Activated effector memory CD4-positive, alpha-beta T cell treated with anti-CD3 and anti-CD28 coated beads, Interleukin-2, amount 50 U/mL, for 16 hours (primary cell): ENCODE measurements around the gene MPC1.
A peak's percentile ranks its signal among the peaks of the same experiment; 100 is the strongest.
"Not testable (repeated sequence)": the region's sequence is repeated elsewhere in the genome, so short reads cannot be mapped to it uniquely, and the experiment has no call there.

Experiments used
- DNase-seq: peaks from one replicate; pipeline ENCODE4 v3.0.0-alpha.2; 2020

The MPC1 gene

GRCh38 chr6:166405386-166405785, 22.6 kb upstream of the MPC1 start:
- peak; percentile 54 for DNase-seq

- peak; percentile 22 for DNase-seq
Measured at GRCh38 chr6:166402582-166403277, 20.0 kb upstream of the MPC1 start.

GRCh38 chr6:166400649-166401250, 18.0 kb upstream of the MPC1 start:
- peak; percentile 76 for DNase-seq

DNA sequence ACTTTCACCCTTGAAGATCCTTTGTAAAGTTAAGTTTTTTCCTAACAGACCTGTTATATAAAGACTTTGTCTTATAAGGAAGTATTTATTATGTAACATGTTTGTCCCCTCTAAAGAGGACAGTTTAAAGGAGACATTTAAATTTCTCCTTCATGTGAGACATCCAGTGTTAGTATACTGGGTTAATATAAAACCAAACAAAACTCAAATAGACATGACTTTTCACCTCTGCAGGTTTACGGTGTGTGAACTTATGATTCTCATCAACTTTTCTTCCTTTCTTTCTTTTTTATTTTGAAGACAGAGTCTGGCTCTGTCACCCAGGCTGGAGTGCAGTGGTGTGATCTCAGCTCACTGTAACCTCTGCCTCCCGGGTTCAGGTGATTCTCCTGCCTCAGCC, 17.4 kb upstream of the MPC1 start:
- DNase-seq = no peak

DNA sequence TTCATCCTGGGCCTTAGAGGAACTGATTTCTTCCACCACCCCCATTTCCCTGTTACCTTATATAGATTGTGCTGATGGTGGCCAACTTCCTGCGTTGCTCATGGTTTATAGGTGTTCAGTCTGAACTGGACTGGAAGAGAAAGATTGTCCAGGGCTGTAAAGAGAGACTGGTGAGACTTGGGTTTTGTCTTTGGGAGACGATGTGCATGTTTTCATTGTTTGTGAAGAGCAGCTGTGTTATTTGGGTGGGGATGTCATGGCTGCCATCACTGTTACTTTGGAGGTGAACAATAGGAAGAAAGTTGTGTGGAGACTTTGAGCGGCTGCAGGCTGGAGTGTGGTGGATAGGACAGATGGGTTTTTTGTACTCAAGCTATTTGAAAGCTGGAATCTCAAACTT, 15.6 kb upstream of the MPC1 start:
- DNase-seq = no peak

- DNase-seq = no peak
Measured at GRCh38 chr6:166397849-166398248, 15.1 kb upstream of the MPC1 start.

GRCh38 chr6:166395778-166396177, 13.0 kb upstream of the MPC1 start:
- no peak for DNase-seq

DNA sequence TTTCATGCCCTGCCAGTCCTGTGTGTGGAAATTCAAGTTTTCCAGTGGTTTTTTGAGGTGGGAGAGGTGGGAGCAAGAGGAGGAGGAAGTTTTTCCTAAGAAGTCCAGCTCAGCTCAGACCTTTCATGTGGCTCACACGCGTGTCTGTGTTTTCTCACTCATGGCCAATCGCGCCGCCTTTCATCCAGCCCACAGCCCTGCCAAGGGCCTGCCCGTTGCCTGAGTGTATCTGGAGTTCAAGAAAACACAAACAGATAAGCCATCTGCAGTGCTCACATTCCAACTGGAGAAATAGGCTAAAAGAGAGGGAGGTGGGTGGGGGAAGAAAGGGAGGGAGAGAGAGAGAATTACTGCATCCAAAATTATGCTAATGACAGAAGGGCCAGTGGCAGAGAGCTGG, 12.6 kb upstream of the MPC1 start:
- no peak for DNase-seq

DNA sequence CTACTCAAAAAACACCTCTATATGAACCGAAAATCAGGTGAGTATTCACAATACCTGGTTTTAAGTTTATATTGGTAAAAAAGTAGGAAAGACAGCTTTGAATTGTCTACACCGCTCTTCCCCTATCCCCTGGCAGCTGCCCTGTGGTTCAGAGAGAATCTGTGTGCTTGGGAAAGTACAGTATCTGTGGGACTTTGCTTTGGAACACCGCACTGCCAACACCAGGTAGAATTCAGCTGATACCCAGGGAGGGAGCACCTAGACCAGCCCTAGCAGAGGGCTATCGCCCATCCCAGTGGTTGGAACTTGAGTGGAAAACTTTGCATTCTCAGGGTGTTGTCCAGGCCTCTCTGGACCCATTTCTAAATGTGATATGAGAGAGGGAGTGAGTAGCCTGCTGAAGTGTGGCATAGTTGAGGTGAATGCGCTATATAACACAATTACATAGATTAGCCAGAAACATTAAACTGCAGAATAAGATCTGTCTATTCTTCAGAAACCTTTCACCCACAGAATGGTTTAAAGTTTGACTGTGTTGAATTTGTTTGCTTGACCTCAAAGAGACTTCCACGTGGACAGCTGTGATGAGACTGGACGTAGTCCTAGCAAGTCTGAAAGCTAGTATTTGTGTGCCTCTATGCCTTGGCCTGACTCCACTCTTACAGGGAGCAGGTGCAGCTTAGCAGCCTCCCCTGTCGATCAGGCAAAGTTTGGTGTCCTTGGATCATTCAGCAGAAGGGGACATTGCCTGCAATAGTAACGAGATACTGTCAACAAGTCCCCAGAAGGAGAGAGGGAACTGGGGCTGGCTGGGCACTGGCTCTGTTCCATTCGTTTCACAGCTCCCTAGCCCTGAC, 11.5 kb upstream of the MPC1 start:
- no peak for DNase-seq

- no peak for DNase-seq
Measured at GRCh38 chr6:166393535-166393823, 10.7 kb upstream of the MPC1 start.

GRCh38 chr6:166392755-166393534, 10.2 kb upstream of the MPC1 start:
- DNase-seq = not testable (repeated sequence)

GRCh38 chr6:166389119-166389518, 6.4 kb upstream of the MPC1 start:
- no peak for DNase-seq

DNA sequence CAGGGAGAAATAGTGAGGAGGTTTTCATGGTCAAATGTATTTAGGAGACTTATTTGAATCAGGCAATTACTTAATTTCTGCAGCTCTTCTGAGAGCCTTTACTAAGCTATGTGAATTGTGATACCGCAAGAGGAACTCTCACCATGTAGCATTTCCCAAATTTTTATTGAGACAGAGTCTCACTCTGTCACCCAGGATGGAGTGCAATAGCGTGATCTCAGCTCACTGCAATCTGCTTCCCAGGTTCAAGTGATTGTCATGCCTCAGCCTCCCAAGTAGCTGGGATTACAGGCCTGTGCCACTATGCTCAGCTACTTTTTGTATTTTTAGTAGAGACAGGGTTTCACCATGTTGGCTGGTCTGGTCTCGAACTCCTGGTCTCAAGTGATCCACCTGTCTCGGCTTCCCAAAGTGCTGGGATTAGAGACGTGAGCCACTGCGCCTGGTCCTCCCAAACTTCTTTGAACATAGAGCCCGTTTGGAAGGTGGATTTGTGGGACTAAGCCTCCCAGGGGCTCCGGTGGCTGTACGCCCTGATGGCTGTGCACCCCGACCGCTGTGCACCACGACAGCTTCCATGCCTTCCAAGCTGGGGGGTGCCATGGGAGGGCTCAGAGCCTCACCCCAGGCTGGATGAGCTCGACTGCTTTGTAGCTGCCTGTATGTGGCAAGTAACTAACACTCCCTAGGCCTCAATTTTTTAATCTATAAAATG, 5.7 kb upstream of the MPC1 start:
- no peak for DNase-seq

- no peak for DNase-seq
Measured at GRCh38 chr6:166387642-166388289, 5.0 kb upstream of the MPC1 start.

DNA sequence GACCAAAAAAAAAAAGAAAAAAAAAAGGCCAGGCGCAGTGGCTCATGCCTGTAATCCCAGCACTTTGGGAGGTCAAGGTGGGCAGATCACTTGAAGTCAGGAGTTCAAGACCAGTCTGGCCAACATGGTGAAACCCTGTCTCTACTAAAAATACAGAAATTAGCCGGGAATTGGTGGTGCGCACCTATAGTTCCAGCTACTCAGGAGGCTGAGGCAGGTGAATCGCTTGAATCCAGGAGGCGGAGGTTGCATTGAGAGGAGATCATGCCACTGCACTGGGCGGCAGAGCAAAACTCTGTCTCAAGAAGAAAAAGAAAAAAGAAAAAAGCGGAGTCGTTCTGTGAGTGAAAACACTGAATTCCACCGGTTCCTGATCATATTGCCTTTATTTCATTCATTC, 4.4 kb upstream of the MPC1 start:
- DNase-seq = not testable (repeated sequence)

GRCh38 chr6:166386111-166386510, 3.4 kb upstream of the MPC1 start:
- DNase-seq = no peak

DNA sequence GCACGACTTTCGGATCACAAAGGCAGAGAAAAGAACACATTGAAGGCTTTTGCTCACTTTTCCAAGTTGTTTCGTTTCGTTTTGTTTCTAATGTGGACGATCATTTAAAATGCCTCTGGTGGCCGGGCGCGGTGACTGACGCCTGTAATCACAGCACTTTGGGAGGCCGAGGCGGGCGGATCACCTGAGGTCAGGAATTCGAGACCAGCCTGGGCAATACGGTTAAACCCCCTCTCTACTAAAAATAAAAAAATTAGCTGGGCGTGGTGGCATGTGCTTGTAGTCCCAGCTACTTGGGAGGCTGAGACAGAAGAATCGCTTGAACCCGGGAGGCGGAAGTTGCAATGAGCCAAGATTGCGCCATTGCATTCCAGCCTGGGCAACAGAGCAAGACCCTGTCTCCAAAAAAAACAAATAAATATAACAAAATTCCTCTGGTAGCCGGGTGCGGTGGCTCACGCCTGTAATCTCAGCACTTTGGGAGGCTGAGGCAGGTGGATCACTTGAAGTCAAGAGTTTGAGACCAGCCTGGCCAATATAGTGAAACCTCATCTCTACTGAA, 1.1 kb upstream of the MPC1 start:
- DNase-seq = peak; percentile 75

- DNase-seq = no peak
Measured at GRCh38 chr6:166382500-166382932, 224 bp downstream of the MPC1 start.

GRCh38 chr6:166381733-166382499, 824 bp downstream of the MPC1 start:
- DNase-seq = peak; percentile 89

GRCh38 chr6:166381381-166381732, 1.4 kb downstream of the MPC1 start:
- DNase-seq = no peak

DNA sequence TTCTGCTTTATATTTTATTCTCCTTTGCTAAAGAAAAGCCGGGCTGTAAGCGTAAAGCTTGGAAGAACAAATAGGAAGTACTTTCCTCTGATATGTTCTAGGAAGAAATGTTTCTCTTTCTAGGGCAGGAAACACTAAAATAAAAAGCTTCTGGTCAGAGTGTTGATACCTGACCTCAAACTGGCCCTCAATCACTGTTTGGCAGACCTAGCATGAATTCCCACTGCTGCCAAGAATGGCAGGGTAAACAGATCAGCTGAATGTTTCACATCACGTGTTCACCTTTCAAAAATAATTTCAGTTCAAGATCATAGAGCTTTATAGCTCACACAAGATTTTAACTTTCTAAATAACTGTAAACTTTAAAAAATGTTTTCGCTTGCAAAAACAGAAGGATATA, 2.9 kb downstream of the MPC1 start:
- DNase-seq = no peak
